ENCODE data around the gene REM2.

REM2 gene

GRCh38 chr14:22928237-22929103 lies 45.4 kb downstream of the REM2 start:
- no peak for DNase-seq (ENCODE audit: extremely low read depth in 1 of 2, low read depth in 1 of 2)

GRCh38 chr14:22929104-22929960 lies 46.3 kb downstream of the REM2 start, which contains the start of gene PRMT5:
PRMT5 (minus strand) TSS chr14:22929376; CDS start chr14:22929361, 15 bp downstream.
- DNase-seq (ENCODE audit: extremely low read depth in 1 of 2, low read depth in 1 of 2), result peak; percentile 89 to 96

- no peak for DNase-seq (ENCODE audit: extremely low read depth in 1 of 2, low read depth in 1 of 2)
Measured at GRCh38 chr14:22929961-22930364, 46.9 kb downstream of the REM2 start.

- DNase-seq (ENCODE audit: extremely low read depth in 1 of 2, low read depth in 1 of 2), result no peak
Measured at GRCh38 chr14:22932146-22932545, 49.1 kb downstream of the REM2 start.

- DNase-seq (ENCODE audit: extremely low read depth in 1 of 2, low read depth in 1 of 2), result no peak
Measured at GRCh38 chr14:22935156-22935555, 52.1 kb downstream of the REM2 start.
